GM21367 (cell line): Measurements from ENCODE around the gene MAGEC3.

Experiments used
- ATAC-seq: cut with Tn5 transposase; IDR thresholded peaks from one replicate; pipeline ENCODE4 v1.9.1; 2021; ENCODE audit not compliant: unreplicated experiment

Gene MAGEC3

GRCh38 chrX:141941234-141941633, 103.1 kb downstream of the MAGEC3 start:
- ATAC-seq, result no peak

- ATAC-seq, result no peak
Observed at GRCh38 chrX:141945426-141945825, 107.3 kb downstream of the MAGEC3 start.

GRCh38 chrX:141947350-141947749, 109.2 kb downstream of the MAGEC3 start:
- no peak for ATAC-seq
